Activated CD4-positive, alpha-beta T cell treated with anti-CD3 and anti-CD28 coated beads, Interleukin-2, amount 10 ng/mL, durations not matched to agents 24 days and 14 days (primary cell): ENCODE results near the gene CEP126. TPM values are rescaled to one million over a fixed set of nuclear protein-coding genes. Genes with fewer than 3 reads are reported as not detected.

Source experiments
- DNase-seq: peaks from one replicate; pipeline ENCODE4 v3.0.0; 2022
- H3K27ac Mint-ChIP-seq: one replicate; pipeline ENCODE4 v1.8.0; 2022; ENCODE audit warnings: mild to moderate bottlenecking, mixed read lengths
- H3K27me3 Mint-ChIP-seq: one replicate; pipeline ENCODE4 v1.8.0; 2022; ENCODE audit warnings: mixed read lengths
- H3K36me3 Mint-ChIP-seq: one replicate; pipeline ENCODE4 v1.8.0; 2022; ENCODE audit warnings: low read depth, mild to moderate bottlenecking, mixed read lengths
- H3K4me1 Mint-ChIP-seq: one replicate; pipeline ENCODE4 v1.8.0; 2021; ENCODE audit warnings: mixed read lengths
- H3K4me3 Mint-ChIP-seq: one replicate; pipeline ENCODE4 v1.8.0; 2022; ENCODE audit warnings: mild to moderate bottlenecking, moderate library complexity, mixed read lengths
- H3K9me3 Mint-ChIP-seq: one replicate; pipeline ENCODE4 v1.8.0; 2021; ENCODE audit warnings: mixed read lengths
- intact Hi-C: fragments of 100-400 bp; cut with micrococcal nuclease; formaldehyde crosslinking; loops from one replicate; pipeline ENCODE4 v1.15.1; 2023
- total RNA-seq: library from RNA; stranded (reverse); gene quantifications from 2 replicates; pipeline ENCODE4 v1.2.3, GENCODE V29; 2022

Gene CEP126, protein sequence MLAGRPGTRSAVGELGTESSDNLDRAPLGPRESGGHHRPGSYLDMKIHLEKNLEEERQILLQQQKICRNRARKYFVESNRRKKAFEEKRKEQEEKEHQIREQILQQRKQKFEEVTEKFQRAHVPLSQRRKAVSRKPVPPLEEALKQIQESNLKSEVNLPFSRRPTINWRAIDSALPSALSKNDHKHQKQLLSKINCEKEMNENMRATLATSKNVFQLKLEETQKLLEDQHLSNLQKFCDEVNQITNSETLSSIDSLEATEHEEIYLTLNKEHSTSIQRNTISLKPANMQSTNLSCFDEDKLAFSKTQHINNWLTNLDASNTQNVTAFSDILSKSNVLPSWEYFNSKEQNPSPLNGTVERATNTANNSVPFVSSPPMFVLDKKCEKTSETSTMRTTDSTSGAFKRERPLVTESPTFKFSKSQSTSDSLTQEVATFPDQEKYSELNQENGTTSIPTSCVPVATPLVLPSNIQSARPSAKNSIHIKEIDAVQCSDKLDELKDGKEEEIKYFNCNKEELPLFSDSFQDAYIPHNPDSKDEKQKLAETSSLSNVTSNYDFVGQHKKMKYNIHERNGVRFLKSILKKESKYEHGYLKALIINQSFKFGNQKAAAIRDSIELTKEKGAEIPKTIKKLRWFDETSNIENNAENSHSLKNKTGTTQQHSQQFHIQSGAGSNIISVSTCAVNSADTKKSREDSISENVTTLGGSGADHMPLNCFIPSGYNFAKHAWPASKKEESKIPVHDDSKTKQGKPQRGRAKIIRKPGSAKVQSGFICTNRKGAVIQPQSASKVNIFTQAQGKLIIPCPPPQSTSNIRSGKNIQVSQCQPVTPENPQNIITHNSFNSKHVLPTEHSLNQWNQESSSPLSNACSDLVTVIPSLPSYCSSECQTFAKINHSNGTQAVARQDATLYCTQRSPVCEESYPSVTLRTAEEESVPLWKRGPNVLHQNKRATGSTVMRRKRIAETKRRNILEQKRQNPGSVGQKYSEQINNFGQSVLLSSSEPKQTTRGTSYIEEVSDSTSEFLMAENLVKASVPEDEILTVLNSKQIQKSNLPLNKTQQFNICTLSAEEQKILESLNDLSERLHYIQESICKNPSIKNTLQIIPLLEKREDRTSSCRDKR
- total RNA-seq: 0.72 and 0.90 TPM in 2 replicates

GRCh38 chr11:101914738-101915426 is at the start of gene CEP126:
TSS of gene CEP126 (plus strand) at chr11:101915010. CDS start at chr11:101915285, 275 bp downstream.
- Mint-ChIP-seq H3K27me3 (no peaks in the 10 kb centered on the region), H3K4me3 (peak within 1 kb of the TSS; percentile 91), H3K9me3 (no peaks in the 10 kb centered on the region), H3K36me3 (no peaks in the 10 kb centered on the region), H3K27ac (peak within 1 kb of the TSS; percentile 86), H3K4me1 (peaks cover 10% of the 10 kb centered on the region)
- peak; percentile 98 for DNase-seq
- intact Hi-C loops: loop anchor here (2.0 to 5.0 kb wide), 2 partner anchors 92 to 196 kb away; partner anchors contain the start of gene YAP1

DNA sequence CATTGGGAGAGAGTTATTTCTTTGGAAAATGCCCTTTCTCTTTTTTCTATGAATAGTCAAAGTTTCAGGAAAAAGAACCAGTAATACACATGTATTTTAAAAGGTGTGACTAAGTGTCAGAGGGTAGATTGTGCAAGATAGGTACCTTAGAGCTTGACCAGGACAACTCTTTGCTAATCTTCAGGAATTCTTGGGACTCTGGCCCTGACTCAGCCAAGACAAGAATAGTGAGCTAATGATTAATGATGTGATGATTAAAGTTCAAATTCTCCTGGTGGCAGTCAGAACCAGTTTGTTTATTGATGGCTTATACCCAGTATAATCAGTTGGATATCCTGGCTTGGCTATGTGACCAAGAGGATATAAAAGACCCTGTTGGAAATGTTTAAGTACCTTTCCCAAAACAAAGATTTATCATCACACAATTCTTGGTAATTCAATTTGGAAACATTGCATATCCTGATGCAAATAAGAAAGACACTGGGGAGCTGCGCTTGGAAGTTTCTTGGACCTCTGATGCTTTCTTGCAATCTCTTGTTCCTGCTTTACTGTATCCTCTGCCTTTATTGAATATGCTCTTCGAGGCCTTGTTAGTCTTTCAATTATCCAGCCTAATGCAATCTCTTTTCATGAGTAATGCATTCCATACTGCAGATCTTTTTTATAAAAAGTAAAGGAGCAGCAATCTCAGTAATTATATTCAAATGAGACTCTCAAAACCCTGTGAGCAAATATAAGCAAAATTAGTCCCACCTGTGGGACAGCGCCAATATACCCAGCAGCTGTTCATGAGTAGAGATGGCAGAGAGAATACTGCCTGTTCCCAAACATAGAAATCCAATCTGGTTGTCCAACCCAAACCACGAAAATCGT is 48.0 kb upstream of the CEP126 start:
- intact Hi-C loops: no loop called here
- DNase-seq: no peak
- no peaks in the 10 kb centered on the region for H3K36me3 Mint-ChIP-seq
- no peaks in the 10 kb centered on the region for H3K9me3 Mint-ChIP-seq
- peaks cover 1% of the 10 kb centered on the region for H3K27me3 Mint-ChIP-seq
- H3K4me1 Mint-ChIP-seq: no peaks in the 10 kb centered on the region
- no peak overlapping the region for H3K4me3 Mint-ChIP-seq
- H3K27ac Mint-ChIP-seq: no peak overlapping the region

- no peak for DNase-seq
- Mint-ChIP-seq H3K4me1 (no peaks in the 10 kb centered on the region), H3K36me3 (no peaks in the 10 kb centered on the region), H3K27ac (no peak overlapping the region), H3K27me3 (peaks cover 1% of the 10 kb centered on the region), H3K4me3 (no peak overlapping the region), H3K9me3 (no peaks in the 10 kb centered on the region)
- intact Hi-C loops: no loop called here
Observed at GRCh38 chr11:101867951-101868350, 46.9 kb upstream of the CEP126 start.

DNA sequence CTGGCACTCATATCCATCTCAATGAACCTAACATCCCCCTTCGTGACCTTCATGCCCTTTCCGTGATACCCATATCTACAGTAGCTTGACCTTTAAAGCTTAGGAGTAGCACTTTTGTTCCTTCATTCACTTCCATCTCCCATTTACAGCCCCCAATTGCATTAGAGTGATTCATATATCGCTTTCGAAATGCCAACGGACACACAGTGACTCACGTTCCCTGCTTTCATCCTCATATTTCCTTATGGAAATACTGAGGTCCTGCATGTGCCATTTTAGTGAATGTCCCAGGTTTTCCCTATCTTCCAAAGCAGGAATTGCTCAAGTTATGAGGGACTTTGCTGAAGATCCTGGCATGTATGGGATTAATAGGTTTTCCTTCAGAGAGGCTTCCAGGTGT is 44.3 kb upstream of the CEP126 start:
- no peak overlapping the region for H3K27ac Mint-ChIP-seq
- peaks cover 1% of the 10 kb centered on the region for H3K27me3 Mint-ChIP-seq
- intact Hi-C loops: no loop called here
- no peaks in the 10 kb centered on the region for H3K9me3 Mint-ChIP-seq
- no peaks in the 10 kb centered on the region for H3K36me3 Mint-ChIP-seq
- H3K4me1 Mint-ChIP-seq: no peaks in the 10 kb centered on the region
- H3K4me3 Mint-ChIP-seq: no peak overlapping the region
- DNase-seq: no peak

DNA sequence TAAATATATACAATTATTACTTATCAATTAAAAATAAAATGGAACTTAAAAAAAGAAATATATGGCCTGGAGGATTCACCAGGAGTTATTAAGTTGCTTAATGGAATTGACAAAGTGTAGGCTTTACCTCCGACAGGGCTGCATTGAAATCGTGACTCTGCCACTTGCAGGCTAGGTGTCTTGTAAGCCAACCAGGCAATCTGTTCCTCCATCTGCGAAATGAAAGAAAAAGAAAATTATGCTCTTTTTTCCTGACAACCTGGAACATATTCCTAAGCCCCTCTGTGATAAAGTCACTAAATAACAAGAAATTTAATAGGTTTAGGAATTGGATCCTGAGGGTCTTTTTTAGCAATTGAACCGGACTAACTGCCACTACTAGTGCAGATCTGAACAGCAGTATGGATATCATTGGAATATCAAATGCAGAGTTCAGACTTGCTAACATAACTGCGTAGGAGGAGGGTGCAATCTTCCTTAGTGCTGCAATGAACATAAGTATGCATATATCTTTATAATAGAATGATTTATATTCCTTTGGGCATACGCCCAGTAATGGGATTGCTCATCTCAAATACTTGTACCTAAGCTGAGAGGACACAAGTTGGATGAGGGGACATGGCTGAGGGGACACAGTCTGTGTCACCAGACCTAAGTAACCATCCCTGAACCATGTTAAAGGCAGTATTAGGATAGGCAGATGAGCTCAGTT is 42.5 kb upstream of the CEP126 start:
- H3K4me3 Mint-ChIP-seq: no peak overlapping the region
- DNase-seq: no peak
- H3K27ac Mint-ChIP-seq: no peak overlapping the region
- intact Hi-C loops: no loop called here
- H3K36me3 Mint-ChIP-seq: no peaks in the 10 kb centered on the region
- H3K27me3 Mint-ChIP-seq: peaks cover 2% of the 10 kb centered on the region
- H3K9me3 Mint-ChIP-seq: no peaks in the 10 kb centered on the region
- no peaks in the 10 kb centered on the region for H3K4me1 Mint-ChIP-seq

DNA sequence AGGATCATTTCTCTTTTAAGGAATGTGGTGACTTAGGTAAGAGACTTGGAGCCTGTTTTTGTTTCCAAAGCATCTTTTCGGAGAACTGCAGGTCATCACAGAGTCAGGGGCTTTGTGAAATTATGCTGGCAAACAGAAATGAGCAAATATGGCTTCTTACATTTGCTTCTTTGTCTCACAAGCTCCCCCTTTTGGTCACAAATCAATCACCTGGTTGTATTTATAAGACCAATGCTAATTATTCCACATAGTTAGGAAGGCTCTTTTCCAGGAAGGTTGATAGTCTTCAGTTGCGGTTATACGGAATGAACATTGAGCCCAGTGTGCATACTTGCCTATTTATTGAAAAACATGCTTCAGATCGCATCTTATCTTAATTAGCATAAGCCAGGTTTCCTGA is 34.6 kb upstream of the CEP126 start:
- no peaks in the 10 kb centered on the region for H3K9me3 Mint-ChIP-seq
- no peaks in the 10 kb centered on the region for H3K4me1 Mint-ChIP-seq
- H3K27ac Mint-ChIP-seq: no peak overlapping the region
- intact Hi-C loops: no loop called here
- peaks cover 7% of the 10 kb centered on the region for H3K27me3 Mint-ChIP-seq
- no peak for DNase-seq
- H3K36me3 Mint-ChIP-seq: no peaks in the 10 kb centered on the region
- H3K4me3 Mint-ChIP-seq: no peak overlapping the region

DNA sequence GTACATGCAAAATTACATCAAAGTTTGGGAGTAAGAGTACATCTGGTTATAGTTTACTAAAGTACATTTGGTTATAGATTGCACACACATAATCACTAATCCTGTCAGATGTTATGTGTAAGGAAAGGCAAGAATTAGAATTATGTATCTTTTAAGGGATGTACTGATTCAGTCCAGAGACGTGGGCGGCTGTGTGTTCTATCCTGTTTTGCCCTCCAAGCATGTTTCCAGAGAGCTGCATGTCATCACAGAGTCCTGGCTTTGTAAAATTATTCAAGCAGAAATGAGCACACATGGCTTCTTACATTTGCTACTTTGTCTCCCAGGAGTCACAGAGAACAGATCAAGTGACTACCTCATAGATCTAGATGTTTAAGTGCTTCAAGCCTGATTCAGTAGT is 33.2 kb upstream of the CEP126 start:
- Mint-ChIP-seq H3K4me3 (no peak overlapping the region), H3K4me1 (no peaks in the 10 kb centered on the region), H3K36me3 (no peaks in the 10 kb centered on the region), H3K27me3 (peaks cover 9% of the 10 kb centered on the region), H3K9me3 (no peaks in the 10 kb centered on the region), H3K27ac (no peak overlapping the region)
- intact Hi-C loops: no loop called here
- no peak for DNase-seq

GRCh38 chr11:101885631-101886030 is 29.2 kb upstream of the CEP126 start:
- no peak overlapping the region for H3K27ac Mint-ChIP-seq
- H3K4me3 Mint-ChIP-seq: no peak overlapping the region
- no peaks in the 10 kb centered on the region for H3K4me1 Mint-ChIP-seq
- no peak for DNase-seq
- intact Hi-C loops: no loop called here
- no peaks in the 10 kb centered on the region for H3K9me3 Mint-ChIP-seq
- no peaks in the 10 kb centered on the region for H3K36me3 Mint-ChIP-seq
- peaks cover 7% of the 10 kb centered on the region for H3K27me3 Mint-ChIP-seq

- Mint-ChIP-seq H3K9me3 (no peaks in the 10 kb centered on the region), H3K4me1 (no peaks in the 10 kb centered on the region), H3K36me3 (no peaks in the 10 kb centered on the region), H3K27ac (no peak overlapping the region), H3K4me3 (no peak overlapping the region), H3K27me3 (peaks cover 6% of the 10 kb centered on the region)
- DNase-seq: no peak
- intact Hi-C loops: no loop called here
Observed at GRCh38 chr11:101889767-101890166, 25.0 kb upstream of the CEP126 start.

DNA sequence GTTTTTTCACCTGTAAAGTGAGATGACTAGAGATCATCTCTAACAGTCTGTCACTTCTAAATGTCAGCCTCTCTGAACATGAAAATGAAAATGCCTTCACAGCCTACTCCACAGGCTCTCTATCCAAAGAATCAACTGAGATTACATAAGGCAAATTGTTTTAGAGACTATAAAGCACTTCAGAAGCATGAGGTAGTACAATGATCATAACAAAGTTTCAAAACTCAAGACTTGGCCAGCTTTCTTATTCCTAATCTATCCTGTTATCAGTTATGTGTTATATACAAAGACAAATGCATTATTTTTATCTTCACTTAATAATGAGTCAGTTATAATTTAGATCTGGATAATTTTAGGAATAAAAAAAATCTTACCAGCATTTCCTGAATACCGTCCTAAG is 20.3 kb upstream of the CEP126 start:
- intact Hi-C loops: no loop called here
- H3K9me3 Mint-ChIP-seq: no peaks in the 10 kb centered on the region
- H3K4me1 Mint-ChIP-seq: no peaks in the 10 kb centered on the region
- DNase-seq: no peak
- H3K4me3 Mint-ChIP-seq: no peak overlapping the region
- H3K36me3 Mint-ChIP-seq: no peaks in the 10 kb centered on the region
- H3K27me3 Mint-ChIP-seq: peaks cover 7% of the 10 kb centered on the region
- H3K27ac Mint-ChIP-seq: no peak overlapping the region

DNA sequence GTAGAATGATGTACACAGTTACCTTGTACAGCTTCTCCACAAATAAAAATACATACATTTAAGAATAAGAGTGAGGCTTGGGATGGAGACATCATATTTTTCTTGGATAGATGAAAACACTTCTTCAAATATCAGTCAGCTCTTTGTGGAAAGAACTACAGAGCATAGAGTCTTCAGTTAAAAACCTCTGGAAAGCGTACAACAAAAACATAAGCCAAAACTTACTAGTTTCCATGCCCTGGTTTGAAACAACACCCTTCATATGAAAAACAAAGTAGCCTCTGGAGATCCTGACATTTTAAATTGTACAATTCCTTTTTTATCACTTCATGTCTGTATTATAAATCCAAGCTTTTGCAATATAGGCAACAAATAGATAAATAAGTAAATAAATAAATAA is 7.0 kb upstream of the CEP126 start:
- Mint-ChIP-seq H3K9me3 (no peaks in the 10 kb centered on the region), H3K27ac (no peak overlapping the region), H3K4me1 (no peaks in the 10 kb centered on the region), H3K36me3 (no peaks in the 10 kb centered on the region), H3K4me3 (no peak overlapping the region), H3K27me3 (peaks cover 15% of the 10 kb centered on the region)
- no peak for DNase-seq
- intact Hi-C loops: no loop called here

DNA sequence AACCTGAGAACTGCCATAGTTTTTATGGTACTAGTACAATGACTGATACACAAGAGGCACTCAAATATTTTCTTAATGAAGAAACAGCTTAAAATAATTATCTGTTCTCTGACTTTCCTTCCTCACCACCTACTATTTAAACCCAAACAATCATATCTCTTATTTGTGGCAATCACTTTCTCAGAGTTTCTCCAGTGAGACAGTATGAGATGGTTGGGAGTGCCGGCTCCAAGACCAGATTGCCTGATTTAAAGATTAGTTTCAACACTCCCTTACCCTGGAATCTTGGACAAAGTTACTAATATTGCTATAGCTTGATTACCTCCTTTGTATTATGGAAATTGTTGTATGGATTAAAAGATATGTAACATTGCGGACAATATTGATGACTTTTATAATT is 5.7 kb upstream of the CEP126 start:
- Mint-ChIP-seq H3K36me3 (no peaks in the 10 kb centered on the region), H3K9me3 (no peaks in the 10 kb centered on the region), H3K27ac (no peak overlapping the region), H3K27me3 (peaks cover 12% of the 10 kb centered on the region), H3K4me3 (no peak overlapping the region), H3K4me1 (no peaks in the 10 kb centered on the region)
- intact Hi-C loops: no loop called here
- DNase-seq: no peak
